ENCODE results near the gene NFATC2.

The NFATC2 gene

GRCh38 chr20:51452734-51453365 is 89.7 kb downstream of the NFATC2 start:
- H3K9me2 ChIP-seq (ENCODE audit: low read depth, low read length), result no peaks in the 10 kb centered on the region
- H3K9ac ChIP-seq (ENCODE audit: low read length), result no peak overlapping the region
- peaks cover 9% of the 10 kb centered on the region for H3K9me3 ChIP-seq (ENCODE audit: low read length)
- no peak for TF ChIP-seq EZH2 (IDR thresholded peaks at IDR 0.05; ENCODE audit: borderline replicate concordance, low read length)
- no peak for TF ChIP-seq CTCF (IDR thresholded peaks at IDR 0.05; ENCODE audit: low read length)
- peaks cover 71% of the 10 kb centered on the region for H3K36me3 ChIP-seq (ENCODE audit: insufficient read depth, low read length)
- no peaks in the 10 kb centered on the region for H3K79me2 ChIP-seq (ENCODE audit: insufficient read depth, low read length)
- H4K20me1 ChIP-seq (ENCODE audit: insufficient read depth, low read length), result no peaks in the 10 kb centered on the region
- H2AFZ ChIP-seq (ENCODE audit: low read length), result no peak overlapping the region
- peak overlapping the region; percentile 46 for H3K27ac ChIP-seq (ENCODE audit: low read depth, low read length, poor library complexity, severe bottlenecking)
- H3K4me3 ChIP-seq (ENCODE audit: low read depth, low read length, poor library complexity, severe bottlenecking), result no peak overlapping the region
- H3K4me2 ChIP-seq (ENCODE audit: low read length), result no peak overlapping the region
- H3K4me1 ChIP-seq (ENCODE audit: insufficient read depth, low read length, severe bottlenecking), result peaks cover 48% of the 10 kb centered on the region
- no peaks in the 10 kb centered on the region for H3K27me3 ChIP-seq (ENCODE audit: insufficient read depth, low read length)
- H3F3A ChIP-seq (ENCODE audit: insufficient read depth, low read length), result no peaks in the 10 kb centered on the region

- Histone ChIP-seq H3K36me3 (ENCODE audit: insufficient read depth, low read length) (peaks cover 73% of the 10 kb centered on the region), H3K27ac (ENCODE audit: low read depth, low read length, poor library complexity, severe bottlenecking) (peak overlapping the region; percentile 46), H4K20me1 (ENCODE audit: insufficient read depth, low read length) (no peaks in the 10 kb centered on the region), H3K9me2 (ENCODE audit: low read depth, low read length) (no peaks in the 10 kb centered on the region), H3K4me3 (ENCODE audit: low read depth, low read length, poor library complexity, severe bottlenecking) (no peak overlapping the region), H3K27me3 (ENCODE audit: insufficient read depth, low read length) (no peaks in the 10 kb centered on the region), H3K4me1 (ENCODE audit: insufficient read depth, low read length, severe bottlenecking) (peaks cover 41% of the 10 kb centered on the region), H3F3A (ENCODE audit: insufficient read depth, low read length) (no peaks in the 10 kb centered on the region), H3K79me2 (ENCODE audit: insufficient read depth, low read length) (no peaks in the 10 kb centered on the region), H2AFZ (ENCODE audit: low read length) (no peak overlapping the region), H3K9ac (ENCODE audit: low read length) (no peak overlapping the region), H3K4me2 (ENCODE audit: low read length) (no peak overlapping the region), H3K9me3 (ENCODE audit: low read length) (peaks cover 9% of the 10 kb centered on the region)
- TF ChIP-seq CTCF (IDR thresholded peaks at IDR 0.05; ENCODE audit: low read length) (no peak), EZH2 (IDR thresholded peaks at IDR 0.05; ENCODE audit: borderline replicate concordance, low read length) (no peak)
Observed at GRCh38 chr20:51452091-51452613, 90.4 kb downstream of the NFATC2 start.

GRCh38 chr20:51451484-51451883 is 91.0 kb downstream of the NFATC2 start:
- no peaks in the 10 kb centered on the region for H3K79me2 ChIP-seq (ENCODE audit: insufficient read depth, low read length)
- TF ChIP-seq EZH2 (IDR thresholded peaks at IDR 0.05; ENCODE audit: borderline replicate concordance, low read length) (no peak), CTCF (IDR thresholded peaks at IDR 0.05; ENCODE audit: low read length) (no peak)
- H3K9me2 ChIP-seq (ENCODE audit: low read depth, low read length), result no peaks in the 10 kb centered on the region
- H3K9me3 ChIP-seq (ENCODE audit: low read length), result peaks cover 9% of the 10 kb centered on the region
- H3K4me3 ChIP-seq (ENCODE audit: low read depth, low read length, poor library complexity, severe bottlenecking), result no peak overlapping the region
- H3F3A ChIP-seq (ENCODE audit: insufficient read depth, low read length), result no peaks in the 10 kb centered on the region
- H2AFZ ChIP-seq (ENCODE audit: low read length), result no peak overlapping the region
- peaks cover 74% of the 10 kb centered on the region for H3K36me3 ChIP-seq (ENCODE audit: insufficient read depth, low read length)
- H3K4me1 ChIP-seq (ENCODE audit: insufficient read depth, low read length, severe bottlenecking), result peaks cover 34% of the 10 kb centered on the region
- no peak overlapping the region for H3K4me2 ChIP-seq (ENCODE audit: low read length)
- H3K9ac ChIP-seq (ENCODE audit: low read length), result no peak overlapping the region
- no peaks in the 10 kb centered on the region for H3K27me3 ChIP-seq (ENCODE audit: insufficient read depth, low read length)
- H3K27ac ChIP-seq (ENCODE audit: low read depth, low read length, poor library complexity, severe bottlenecking), result peak overlapping the region; percentile 56
- H4K20me1 ChIP-seq (ENCODE audit: insufficient read depth, low read length), result no peaks in the 10 kb centered on the region
